Endothelial cell of umbilical vein (primary cell): Measurements from ENCODE around the gene NLRP3. TPM values are rescaled to one million over a fixed set of nuclear protein-coding genes. Genes with fewer than 3 reads are reported as not detected.

Experiments used
- BruUV-seq: library from RNA; stranded (reverse); fragments of 400-500 nt; replicated peaks from 2 replicates; lab custom pipeline; 2021; lab: Mats Ljungman, UMichigan
- CTCF ChIA-PET: fragments of 300-600, 350-600 bp; sonication (Branson Sonifier 250); formaldehyde crosslinking; loops from one replicate; lab custom pipeline; 2021; ENCODE audit warnings: antibody characterized with exemption, inconsistent platforms; lab: Charles Lee
- POLR2A ChIA-PET: fragments of 300-600, 350-600 bp; sonication (Branson Sonifier 250); formaldehyde crosslinking; loops from one replicate; lab custom pipeline; 2021; ENCODE audit warnings: antibody characterized with exemption, inconsistent platforms; lab: Charles Lee
- DNase-seq: peaks from one replicate; pipeline ENCODE4 v3.0.0-alpha.2; 2011; ENCODE audit warnings: low read depth, low spot score
- FAIRE-seq: peaks from 2 replicates; lab custom pipeline; 2011; peaks lifted over from hg19 to GRCh38; lab: Jason Lieb, UNC
- H2AFZ ChIP-seq: 2 replicates; pipeline ENCODE4 v1.6.0; 2012; ENCODE audit warnings: low read depth, low read length, control low read depth, inconsistent platforms
- H3K27ac ChIP-seq: 2 replicates; pipeline ENCODE4 v1.5.1; 2011; ENCODE audit warnings: low read depth, mild to moderate bottlenecking, control low read depth, low read length, moderate library complexity; ENCODE audit not compliant: insufficient read depth
- H3K27me3 ChIP-seq, 2 experiments: 2 replicates each; pipeline versions ENCODE4 v1.6.0 to v1.6.1; 2011; ENCODE audit warnings: low read length in 2 of 2, mixed read lengths in 1 of 2; ENCODE audit not compliant: control insufficient read depth in 2 of 2, insufficient read depth in 2 of 2
- H3K36me3 ChIP-seq, 2 experiments: 2 replicates in 1 of 2; 3 replicates in 1 of 2; pipeline ENCODE4 v1.5.1; 2011; ENCODE audit warnings: low read length in 2 of 2, mild to moderate bottlenecking in 1 of 2, moderate library complexity in 1 of 2; ENCODE audit not compliant: control insufficient read depth in 2 of 2, insufficient read depth in 2 of 2; ENCODE audit errors: extremely low read depth in 1 of 2
- H3K4me1 ChIP-seq: 3 replicates; pipeline ENCODE4 v1.5.1; 2011; ENCODE audit warnings: mild to moderate bottlenecking, low read length; ENCODE audit not compliant: control insufficient read depth, insufficient read depth; ENCODE audit errors: extremely low read depth
- H3K4me2 ChIP-seq: 2 replicates; pipeline ENCODE4 v1.6.1; 2011; ENCODE audit warnings: low read length, control low read depth, mixed read lengths; ENCODE audit not compliant: insufficient read depth
- H3K4me3 ChIP-seq, 3 experiments: fragments of 200-600 bp in 1 of 3; sonication (generic), shearing (Covaris generic) in 1 of 3; replicated peaks in 1 of 3; 2 replicates each; pipeline ENCODE4 v1.5.1; 2011 to 2016; ENCODE audit warnings: control low read depth in 3 of 3, low read length in 3 of 3, mild to moderate bottlenecking in 2 of 3, inconsistent platforms in 1 of 3, low read depth in 1 of 3, moderate library complexity in 1 of 3; ENCODE audit not compliant: insufficient read depth in 1 of 3
- H3K79me2 ChIP-seq: 2 replicates; pipeline ENCODE4 v1.6.0; 2012; ENCODE audit warnings: low read length, inconsistent platforms; ENCODE audit not compliant: control insufficient read depth, insufficient read depth
- H3K9ac ChIP-seq: replicated peaks from 2 replicates; pipeline ENCODE3; 2011; ENCODE audit warnings: low read length, control low read depth; ENCODE audit not compliant: insufficient read depth; ENCODE audit errors: extremely low read depth
- H3K9me1 ChIP-seq: replicated peaks from 3 replicates; pipeline ENCODE4 v1.6.0; 2011; ENCODE audit warnings: mild to moderate bottlenecking, low read length; ENCODE audit not compliant: control insufficient read depth, insufficient read depth; ENCODE audit errors: extremely low read depth
- H3K9me3 ChIP-seq: replicated peaks from 2 replicates; pipeline ENCODE4 v1.5.1; 2012; ENCODE audit warnings: low read length, inconsistent platforms; ENCODE audit not compliant: control insufficient read depth, insufficient read depth
- H4K20me1 ChIP-seq: replicated peaks from 2 replicates; pipeline ENCODE3; 2011; ENCODE audit warnings: mild to moderate bottlenecking, low read length; ENCODE audit not compliant: control insufficient read depth, insufficient read depth; ENCODE audit errors: extremely low read depth
- CTCF ChIP-seq, 2 donors: IDR thresholded peaks; 1 replicate in 1 of 2; 2 replicates in 1 of 2; pipeline ENCODE4 v1.5.1; 2011; ENCODE audit warnings: low read length in 2 of 2, mild to moderate bottlenecking in 2 of 2, moderate library complexity in 2 of 2, control low read depth in 1 of 2, inconsistent platforms in 1 of 2, low read depth in 1 of 2; ENCODE audit not compliant: insufficient read depth in 1 of 2; ENCODE audit errors: extremely low read depth in 1 of 2
- EZH2 ChIP-seq: IDR thresholded peaks from 2 replicates; pipeline ENCODE4 v1.6.1; 2012; ENCODE audit warnings: borderline replicate concordance, low read depth, mild to moderate bottlenecking, moderate library complexity, low read length, inconsistent platforms; ENCODE audit not compliant: severe bottlenecking
- FOS ChIP-seq: IDR thresholded peaks from 2 replicates; pipeline ENCODE4 v1.6.1; 2011; ENCODE audit warnings: mild to moderate bottlenecking, low read length, moderate library complexity, borderline replicate concordance; ENCODE audit not compliant: insufficient read depth
- GATA2 ChIP-seq: IDR thresholded peaks from 2 replicates; pipeline ENCODE4 v1.7.0; 2011; ENCODE audit warnings: low read depth, mild to moderate bottlenecking, moderate library complexity, mixed read lengths, low read length; ENCODE audit not compliant: insufficient read length, insufficient read depth
- JUN ChIP-seq: IDR thresholded peaks from 2 replicates; pipeline ENCODE4 v1.6.1; 2011; ENCODE audit warnings: borderline replicate concordance, low read depth; ENCODE audit not compliant: insufficient read length, insufficient read depth
- MYC ChIP-seq: IDR thresholded peaks from one replicate; pipeline ENCODE4 v1.6.1; 2011; ENCODE audit warnings: mild to moderate bottlenecking, low read depth, low read length
- POLR2A ChIP-seq: IDR thresholded peaks from 2 replicates; pipeline ENCODE4 v1.6.1; 2012; ENCODE audit warnings: low read depth, mild to moderate bottlenecking, control low read depth, low read length
- POLR2AphosphoS5 ChIP-seq: IDR thresholded peaks from 2 replicates; pipeline ENCODE4 v1.6.1; 2012; ENCODE audit warnings: low read depth, mild to moderate bottlenecking, control low read depth, low read length, moderate library complexity; ENCODE audit not compliant: insufficient read depth
- dilution Hi-C: fragments of 300-500 bp; cut with MboI; formaldehyde crosslinking; loops from one replicate; pipeline ENCODE4 v1.15.0; 2019; ENCODE audit warnings: low sequenced_read_pairs; ENCODE audit not compliant: extremely low pct_ligation_motif_present
- intact Hi-C: fragments of 100-400 bp; cut with micrococcal nuclease; formaldehyde crosslinking; loops from one replicate; pipeline ENCODE4 v1.10.0; 2022
- polyA plus RNA-seq, 4 experiments: library from polyadenylated mRNA; depleted of rRNA in 3 of 4; stranded (reverse) in 3 of 4; unstranded in 1 of 4; fragments of >200 nt; gene quantifications; 2 replicates each; pipeline versions ENCODE4 v1.2.1 to v1.2.3, GENCODE V29; 2011 to 2012; ENCODE audit warnings: missing spikeins in 1 of 4
- total RNA-seq: library from RNA; stranded (reverse); gene quantifications from 2 replicates; pipeline ENCODE4 v1.2.3, GENCODE V29; 2021
- TF ChIP-seq, protein P1 (sequence below): IDR thresholded peaks from 2 replicates; pipeline ENCODE4 v1.6.1; 2011; ENCODE audit not compliant: insufficient read depth, insufficient read length

Gene NLRP3
- total and polyA plus RNA-seq, 2 donors (not counting 3 experiments of a cell fraction or from before 2014, with no cell fraction given) = 0.24 to 0.29 TPM

- Histone ChIP-seq H3K4me3 (no peak overlapping the region), H3K36me3 (no peaks in the 10 kb centered on the region), H2AFZ (no peak overlapping the region), H3K79me2 (no peaks in the 10 kb centered on the region), H3K4me2 (no peak overlapping the region), H3K9me1 (no peaks in the 10 kb centered on the region), H3K27me3 (no peaks in the 10 kb centered on the region), H4K20me1 (no peaks in the 10 kb centered on the region), H3K27ac (no peak overlapping the region), H3K9me3 (no peaks in the 10 kb centered on the region), H3K9ac (no peak overlapping the region), H3K4me1 (no peaks in the 10 kb centered on the region)
- DNase-seq = no peak
- TF ChIP-seq POLR2A (no peak), MYC (no peak), FOS (no peak), CTCF (IDR thresholded peaks at IDR 0.05; ENCODE audit: extremely low read depth in 1 of 2, insufficient read depth in 1 of 2, low read depth in 1 of 2, low read length in 2 of 2) (no peak), POLR2AphosphoS5 (no peak), GATA2 (no peak), JUN (no peak), EZH2 (no peak)
- TF ChIP-seq, protein P1, sequence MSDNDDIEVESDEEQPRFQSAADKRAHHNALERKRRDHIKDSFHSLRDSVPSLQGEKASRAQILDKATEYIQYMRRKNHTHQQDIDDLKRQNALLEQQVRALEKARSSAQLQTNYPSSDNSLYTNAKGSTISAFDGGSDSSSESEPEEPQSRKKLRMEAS = no peak
- FAIRE-seq = no peak
- dilution Hi-C loops = no loop called here
- intact Hi-C loops = no loop called here
- CTCF ChIA-PET = no interaction called here
- BruUV-seq = no TSS peak
- POLR2A ChIA-PET = no interaction called here
Measured at GRCh38 chr1:247385283-247385682, 30.7 kb upstream of the NLRP3 start.
